Activated CD4-positive, alpha-beta T cell treated with anti-CD3 and anti-CD28 coated beads, Interleukin-2, amount 50 U/mL, for 1 hour (primary cell): ENCODE data around the gene MRPS12.
"Not testable (repeated sequence)": the region's sequence is repeated elsewhere in the genome, so short reads cannot be mapped to it uniquely, and the experiment has no call there.

Experiments used
- DNase-seq: peaks from one replicate; pipeline ENCODE4 v3.0.0-alpha.2; 2020

MRPS12 gene

DNA sequence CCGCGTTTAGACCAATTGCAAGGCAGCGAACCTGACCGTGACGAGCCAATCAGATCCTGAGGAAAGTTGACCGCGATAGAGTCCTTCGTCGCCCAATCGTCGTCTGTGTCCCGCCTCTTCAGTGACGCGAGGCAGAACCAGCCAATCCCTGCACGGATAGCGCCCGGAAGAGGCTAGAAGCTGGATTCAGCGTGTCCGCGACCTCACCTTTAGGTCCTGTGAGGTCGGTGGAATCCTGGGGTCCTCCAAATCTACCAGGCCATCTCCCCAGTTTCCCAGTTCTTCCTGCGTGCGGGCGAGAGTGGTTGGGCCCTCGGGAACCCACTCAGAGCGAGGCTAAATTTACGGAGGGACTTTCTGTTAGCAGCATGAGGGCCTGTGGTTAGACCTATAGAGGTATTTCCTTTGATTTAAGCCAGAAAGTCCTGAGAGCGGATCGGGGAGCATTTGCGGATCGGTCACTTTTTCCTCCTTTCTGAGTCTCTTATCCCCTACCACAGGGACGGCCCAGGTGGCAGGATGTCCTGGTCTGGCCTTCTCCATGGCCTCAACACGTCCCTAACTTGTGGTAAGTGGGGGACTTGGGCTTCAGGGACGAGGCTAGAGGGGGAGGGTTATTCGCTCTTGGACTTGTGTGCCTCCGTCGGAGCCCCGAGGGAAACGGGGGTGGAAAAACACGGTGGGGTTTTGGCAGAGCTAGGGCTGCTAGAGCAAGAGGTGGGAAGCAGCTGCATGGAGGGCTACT lies at the start of gene MRPS12:
MRPS12 (plus strand) TSS at position 169 of the 745 bp plus-strand sequence; CDS start at position 520, 351 bp downstream.
- peak; percentile 98 for DNase-seq

DNA sequence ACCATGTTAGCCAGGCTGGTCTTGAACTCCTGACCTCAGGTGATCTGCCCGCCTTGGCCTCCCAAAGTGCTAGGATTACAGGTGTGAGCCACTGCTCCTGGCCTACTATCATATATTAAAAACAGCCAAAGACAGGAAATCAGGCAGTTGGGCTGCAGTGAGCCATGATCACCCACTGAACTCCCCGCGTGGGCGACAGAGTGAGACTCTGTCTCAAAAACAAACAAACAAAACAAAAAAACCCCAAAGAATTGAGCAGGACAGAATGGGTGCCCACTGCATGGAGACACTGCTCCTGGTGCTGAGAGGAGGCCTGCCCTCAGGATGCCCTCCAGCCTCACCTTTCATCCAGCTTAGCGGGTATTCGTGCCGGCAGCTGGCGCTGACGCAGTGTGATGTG lies 47.5 kb upstream of the MRPS12 start:
- DNase-seq: no peak

GRCh38 chr19:38884691-38885090 lies 46.1 kb upstream of the MRPS12 start:
- not testable (repeated sequence) for DNase-seq

DNA sequence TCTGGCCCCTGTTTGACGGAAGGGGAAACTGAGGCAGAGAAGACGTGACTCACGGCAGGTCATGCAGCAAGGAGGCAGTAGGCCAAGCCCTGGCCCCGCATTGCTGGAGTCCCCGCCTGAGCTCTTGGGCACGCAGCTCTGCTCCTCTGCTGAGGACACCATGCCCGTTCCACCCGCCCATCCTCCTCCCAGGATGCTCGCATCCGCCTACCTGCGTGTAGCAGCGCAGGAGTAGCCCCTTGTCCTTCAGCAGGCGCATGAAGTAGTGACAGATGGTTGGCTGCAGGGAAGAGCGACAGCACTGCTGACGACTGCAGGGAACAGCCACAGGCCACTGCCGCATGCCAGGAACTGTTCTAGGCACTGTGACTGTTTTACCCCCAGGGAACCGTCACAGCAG lies 41.9 kb upstream of the MRPS12 start:
- DNase-seq: no peak

DNA sequence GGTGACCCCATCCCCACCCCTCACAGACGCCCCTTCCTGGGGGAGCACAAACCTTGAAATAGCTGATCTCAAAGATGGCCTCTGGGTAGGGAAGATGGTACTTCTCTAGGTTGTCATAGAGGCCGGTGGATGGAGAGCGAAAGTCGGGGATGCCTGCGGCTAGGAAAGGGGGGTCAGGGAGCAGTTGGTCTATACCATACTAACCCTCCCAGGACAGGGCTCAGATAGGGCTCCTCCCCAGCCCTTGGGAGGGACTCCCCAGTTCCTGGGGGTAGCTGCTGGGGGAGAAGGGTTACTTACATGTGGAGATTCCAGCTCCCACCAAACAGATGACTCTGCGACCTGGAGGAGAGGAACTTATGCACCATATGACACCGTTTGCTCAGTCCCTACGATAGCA lies 40.9 kb upstream of the MRPS12 start:
- no peak for DNase-seq

DNA sequence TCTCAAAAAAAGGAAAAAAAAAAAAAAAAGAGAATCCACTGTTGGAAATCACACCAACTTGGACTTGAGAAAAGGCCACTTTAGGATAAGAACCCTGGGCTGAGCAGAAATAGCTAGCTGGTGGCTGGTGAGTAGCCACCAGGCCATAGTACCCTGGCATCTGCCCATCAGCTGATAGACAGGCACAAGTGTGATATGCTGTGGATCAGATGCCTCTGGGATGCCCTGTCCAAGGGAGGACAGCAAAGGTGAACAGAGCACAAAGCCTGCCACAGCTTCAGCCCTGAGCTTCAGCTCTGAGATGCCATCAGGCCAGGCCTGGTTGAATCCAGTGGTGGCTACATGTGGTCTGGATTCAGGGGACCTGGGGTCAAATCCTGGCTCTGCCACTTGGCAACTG lies 40.1 kb upstream of the MRPS12 start:
- DNase-seq: no peak

DNA sequence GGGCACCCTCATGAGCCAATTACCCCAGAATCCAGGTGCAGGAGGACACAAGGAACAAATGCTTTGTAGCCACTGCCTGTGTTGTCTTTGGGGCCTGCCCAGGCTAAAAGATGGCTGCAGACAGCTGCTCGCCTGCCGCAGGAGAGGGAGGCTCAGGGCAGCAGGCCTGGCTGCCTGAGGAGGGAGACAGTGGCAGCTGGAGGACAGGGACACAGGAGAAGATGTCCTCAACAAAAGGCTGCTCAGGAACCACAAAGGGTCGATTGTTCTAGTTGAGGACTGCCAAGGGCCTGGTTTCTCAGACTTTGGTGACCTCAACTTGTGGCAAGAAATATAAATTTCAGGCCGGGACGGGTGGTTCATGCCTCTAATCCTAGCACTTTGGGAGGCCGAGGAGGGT lies 39.0 kb upstream of the MRPS12 start:
- DNase-seq: no peak

DNA sequence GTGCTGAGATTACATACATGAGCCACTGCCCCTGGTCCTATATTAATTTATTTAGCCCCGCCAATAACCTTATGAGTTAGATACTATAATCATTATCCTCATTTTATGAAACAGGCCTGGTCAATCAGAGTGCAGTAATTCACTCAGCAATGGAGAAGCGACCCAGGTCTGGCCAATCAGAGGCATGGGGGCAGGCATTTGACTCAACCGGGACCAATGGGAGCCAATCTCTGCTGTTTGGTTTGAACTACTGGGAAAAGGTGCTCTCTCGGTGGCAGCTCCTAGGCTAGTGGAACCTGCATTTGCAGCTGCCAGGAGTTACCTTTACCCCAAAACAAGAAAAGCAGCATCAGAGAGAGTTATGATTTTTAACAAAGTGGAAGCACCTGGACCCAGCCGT lies 37.9 kb upstream of the MRPS12 start:
- DNase-seq: no peak

DNA sequence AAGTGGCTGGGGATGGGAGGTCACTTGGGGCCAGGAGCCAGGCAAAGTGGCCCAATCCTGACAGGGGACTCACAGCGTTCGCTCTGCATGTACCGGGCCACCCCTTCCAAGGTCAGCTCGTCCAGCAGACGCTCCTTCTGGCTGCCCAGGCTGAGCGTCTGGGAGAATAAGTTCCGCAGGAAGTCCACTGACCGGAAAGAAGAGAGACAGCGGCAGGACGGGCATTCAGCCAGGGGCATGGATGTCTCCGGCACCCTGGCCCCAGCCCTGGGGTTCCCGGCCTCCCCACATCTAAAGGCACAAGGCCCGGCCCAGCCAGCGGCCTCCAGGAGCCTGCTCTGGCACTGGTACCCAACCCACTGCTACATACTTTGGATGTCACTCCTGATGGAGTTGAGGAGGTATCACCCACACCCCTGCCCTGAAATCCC lies 37.4 kb upstream of the MRPS12 start:
- DNase-seq: no peak

DNA sequence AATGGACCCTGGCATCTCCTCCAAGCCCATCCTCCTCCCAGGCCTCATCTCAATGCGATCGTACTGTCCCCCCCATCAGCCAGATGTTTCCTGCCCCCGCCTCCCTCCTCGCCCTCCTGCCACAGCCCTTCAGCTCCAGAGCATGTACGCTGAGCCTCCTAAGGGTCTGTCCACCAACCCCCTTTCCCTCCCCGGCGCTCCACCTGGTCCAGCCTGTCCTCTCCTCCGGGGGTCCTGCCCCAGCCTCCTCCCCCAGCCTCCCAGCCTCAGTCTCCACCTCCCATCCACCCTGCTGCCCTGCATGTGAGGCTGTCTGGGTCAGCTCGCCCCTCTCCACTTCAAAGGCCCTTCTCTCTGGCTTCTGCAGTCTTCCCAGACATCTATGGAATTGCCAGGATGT lies 35.8 kb upstream of the MRPS12 start:
- DNase-seq: no peak

- no peak for DNase-seq
Measured at GRCh38 chr19:38898788-38899446, 31.8 kb upstream of the MRPS12 start.

DNA sequence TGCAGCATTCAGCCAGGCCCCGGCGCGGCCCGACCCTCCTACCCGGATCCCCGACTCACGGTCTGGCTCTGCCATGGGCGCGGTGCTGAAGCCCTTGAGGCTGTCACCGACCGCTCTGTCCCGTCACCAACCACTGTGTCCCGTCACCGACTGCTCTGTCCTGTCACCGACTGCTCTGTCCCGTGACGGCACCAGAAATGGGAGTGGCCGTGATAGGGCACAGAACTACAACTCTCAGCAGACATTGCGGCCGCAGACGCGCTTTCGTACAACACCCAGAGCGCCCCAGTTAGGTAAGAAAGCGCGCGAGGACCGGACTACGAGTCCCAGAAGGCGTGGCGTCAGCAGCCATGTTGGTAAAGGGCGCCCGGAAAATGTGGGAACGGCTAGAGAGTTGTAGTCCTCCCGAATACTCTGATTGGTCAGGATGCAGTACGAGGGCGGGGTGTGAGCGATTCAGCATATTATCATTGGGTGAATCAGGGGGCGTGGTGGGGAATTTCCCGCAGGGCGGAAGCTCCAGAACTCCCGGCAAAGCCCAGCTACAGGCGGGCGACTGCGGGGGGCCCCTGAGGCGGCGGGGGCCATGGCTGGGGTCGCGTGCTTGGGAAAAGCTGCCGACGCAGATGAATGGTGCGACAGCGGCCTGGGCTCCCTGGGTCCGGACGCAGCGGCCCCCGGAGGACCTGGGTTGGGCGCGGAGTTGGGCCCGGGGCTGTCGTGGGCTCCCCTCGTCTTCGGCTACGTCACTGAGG lies 31.1 kb upstream of the MRPS12 start, which contains the start of the genes NFKBIB and SIRT2:
NFKBIB (plus strand) TSS at position 523 of the 755 bp plus-strand sequence; CDS start at position 587, 64 bp downstream.
SIRT2 (minus strand) TSS at position 172 of the 755 bp plus-strand sequence; CDS start at position 75, 97 bp downstream.
- peak; percentile 99 for DNase-seq

DNA sequence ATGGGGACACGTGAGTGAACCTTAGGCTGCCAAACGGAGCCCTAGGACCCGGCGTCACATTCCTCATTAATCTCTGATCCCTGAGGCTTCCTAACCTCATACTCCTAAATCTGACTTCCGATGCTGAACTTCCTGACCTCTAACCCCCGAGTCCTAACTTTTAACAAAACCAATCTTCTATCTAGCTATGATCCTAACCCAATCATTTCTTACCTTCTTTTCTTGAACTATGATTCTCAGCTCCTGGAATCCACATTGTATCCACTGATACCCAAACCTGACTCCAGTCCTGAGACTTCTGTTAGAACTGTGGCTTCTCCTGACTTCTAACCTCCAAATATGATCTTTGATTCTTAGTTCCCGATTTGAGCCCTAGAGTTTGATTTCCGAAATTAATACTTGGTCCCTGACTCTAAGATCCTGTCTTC lies 30.5 kb upstream of the MRPS12 start:
- no peak for DNase-seq

- DNase-seq: no peak
Measured at GRCh38 chr19:38900743-38901190, 30.0 kb upstream of the MRPS12 start.

- DNase-seq: no peak
Measured at GRCh38 chr19:38901683-38902082, 29.1 kb upstream of the MRPS12 start.

GRCh38 chr19:38904581-38905539 lies 25.9 kb upstream of the MRPS12 start:
- DNase-seq: no peak

DNA sequence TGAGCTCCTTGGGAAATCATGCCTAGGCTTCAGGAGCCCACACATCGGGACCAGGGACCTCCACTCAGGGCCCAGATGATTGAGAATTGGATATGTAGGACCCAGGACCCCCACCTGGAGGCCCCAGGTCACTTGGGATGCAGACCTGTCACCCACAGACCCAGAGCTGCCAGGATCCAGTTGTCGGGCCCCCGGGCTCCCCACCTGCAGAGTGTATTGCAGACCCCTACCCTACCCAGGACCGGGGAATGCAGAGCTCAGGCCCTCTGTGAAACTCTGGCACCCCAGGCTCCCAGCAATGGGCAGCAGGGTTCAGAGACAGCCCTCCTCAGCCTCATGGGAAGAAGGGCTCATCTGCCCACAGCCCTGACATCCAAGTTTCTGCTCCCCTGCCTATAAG lies 25.1 kb upstream of the MRPS12 start:
- DNase-seq: no peak

DNA sequence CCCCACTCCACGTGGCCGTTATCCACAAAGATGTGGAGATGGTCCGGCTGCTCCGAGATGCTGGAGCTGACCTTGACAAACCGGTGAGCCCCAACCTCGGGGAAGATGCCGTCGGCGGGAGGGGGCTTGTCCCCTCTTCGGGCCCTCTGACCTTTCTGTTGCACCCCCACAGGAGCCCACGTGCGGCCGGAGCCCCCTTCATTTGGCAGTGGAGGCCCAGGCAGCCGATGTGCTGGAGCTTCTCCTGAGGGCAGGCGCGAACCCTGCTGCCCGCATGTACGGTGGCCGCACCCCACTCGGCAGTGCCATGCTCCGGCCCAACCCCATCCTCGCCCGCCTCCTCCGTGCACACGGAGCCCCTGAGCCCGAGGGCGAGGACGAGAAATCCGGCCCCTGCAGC lies 23.5 kb upstream of the MRPS12 start:
- DNase-seq: no peak

DNA sequence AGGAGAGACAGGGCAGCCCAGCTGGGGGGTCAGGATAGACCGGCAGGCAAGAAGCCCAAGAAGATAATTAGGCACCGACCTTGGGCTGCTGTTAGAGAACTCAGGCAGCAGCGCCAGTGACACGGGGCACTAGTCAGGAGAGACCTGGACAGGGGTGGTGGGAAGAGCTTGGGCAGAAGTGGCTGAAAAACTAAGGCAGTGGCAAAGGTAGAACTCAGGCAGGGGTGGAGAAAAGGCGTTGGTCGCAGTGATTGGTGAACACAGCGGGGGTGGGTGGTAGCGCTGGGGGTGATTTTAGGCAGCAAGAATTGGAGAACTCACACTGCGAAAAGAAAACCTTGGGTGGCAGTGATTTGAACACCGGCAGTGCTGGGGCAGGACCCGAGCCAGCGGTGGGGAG lies 23.1 kb upstream of the MRPS12 start:
- DNase-seq: no peak

GRCh38 chr19:38908911-38909310 lies 21.8 kb upstream of the MRPS12 start:
- no peak for DNase-seq

- DNase-seq: no peak
Measured at GRCh38 chr19:38910488-38910887, 20.3 kb upstream of the MRPS12 start.

GRCh38 chr19:38911388-38912001 lies 19.2 kb upstream of the MRPS12 start:
- DNase-seq: no peak
